Frontal cortex (tissue), 4 donors: Measurements from ENCODE around the gene GLYATL2. TPM values are rescaled to one million over a fixed set of nuclear protein-coding genes. Genes with fewer than 3 reads are reported as not detected.

Experiments used
- DNase-seq, 2 donors: peaks; one replicate each; pipeline ENCODE4 v3.0.0; 2012; ENCODE audit warnings: low spot score in 2 of 2
- FAIRE-seq: peaks from 2 replicates; lab custom pipeline; 2012; peaks lifted over from hg19 to GRCh38; lab: Jason Lieb, UNC
- total RNA-seq: library from RNA; depleted of rRNA; stranded (reverse); fragments of >200 nt; gene quantifications from one replicate; pipeline ENCODE4 v1.2.3, GENCODE V29; 2014
- donor health status: control.
- donor health status: control.
- donor health status: control.

The GLYATL2 gene
- 1.2 TPM for total RNA-seq

DNA sequence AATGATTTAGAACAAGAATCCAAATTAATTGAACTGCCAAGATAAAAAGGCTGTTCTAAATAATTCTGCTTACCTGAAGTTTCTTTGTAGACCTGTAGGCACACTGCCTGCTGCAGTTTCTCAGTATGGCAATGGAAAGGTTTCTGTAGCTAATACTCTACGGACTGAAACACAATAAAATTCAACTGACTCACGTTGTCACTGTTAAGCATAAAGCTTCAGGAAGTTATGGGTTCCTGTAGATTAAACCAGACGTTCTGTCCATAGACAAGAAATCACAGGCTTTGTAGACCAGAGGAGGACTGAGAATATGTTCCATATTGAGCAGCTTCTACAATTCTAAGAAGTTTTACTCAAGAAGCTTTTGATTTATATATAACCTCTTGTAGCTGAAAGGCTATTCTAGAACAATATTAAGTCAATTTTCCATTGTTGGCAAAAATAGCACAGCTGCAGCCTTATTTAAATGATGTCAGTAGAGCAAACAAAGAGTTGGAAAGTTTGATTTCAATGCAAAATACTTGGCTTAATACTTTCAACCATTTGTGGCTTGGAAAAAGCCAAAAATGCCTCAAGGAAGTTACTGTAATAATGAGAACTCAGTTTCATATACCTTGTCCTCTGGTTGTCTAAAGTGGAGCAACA is at the start of gene GLYATL2:
Gene GLYATL2, minus strand, starts transcription at position 344 of the 645 bp plus-strand sequence. CDS start 5,092 bp downstream, outside the sequence.
- no peak for FAIRE-seq
- DNase-seq, result no peak

GRCh38 chr11:58893899-58894298 is 49.4 kb upstream of the GLYATL2 start:
- no peak for DNase-seq
- no peak for FAIRE-seq

DNA sequence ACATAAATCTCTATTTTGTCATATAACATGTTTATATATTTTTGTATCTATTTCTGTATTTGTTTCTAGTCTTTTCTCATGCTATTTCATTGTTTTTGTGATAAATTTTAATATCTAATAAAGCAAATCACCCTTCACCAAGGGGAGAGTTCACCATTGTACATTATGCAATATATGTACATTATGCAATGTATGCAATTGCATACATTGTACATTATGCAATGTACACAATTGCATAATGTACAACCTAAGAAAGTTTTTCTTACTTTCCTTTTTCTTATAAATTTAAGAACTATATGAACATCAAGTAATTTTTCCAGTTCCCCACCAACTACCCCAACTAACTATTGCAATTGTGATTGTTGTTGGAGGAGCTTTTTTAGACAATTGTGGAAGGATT is 44.1 kb upstream of the GLYATL2 start:
- FAIRE-seq (no peak), DNase-seq (no peak)

DNA sequence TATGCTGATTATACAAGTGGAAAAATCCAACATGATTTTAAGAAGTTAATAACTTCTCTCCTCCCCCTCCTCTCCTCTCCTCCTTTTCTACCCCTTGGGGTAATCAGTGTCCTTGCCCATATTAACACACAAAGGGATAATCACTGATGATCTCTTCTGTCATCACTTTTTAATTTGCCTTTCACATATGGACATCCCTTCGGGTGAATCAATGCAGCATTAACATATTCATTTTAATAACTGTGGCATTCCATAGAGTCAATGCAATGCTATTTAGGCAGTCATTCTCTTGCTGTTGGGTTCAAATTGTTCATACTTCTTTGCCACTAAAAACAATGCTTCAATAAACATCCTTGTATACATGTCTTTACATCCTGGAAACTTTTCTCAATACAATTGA is 42.9 kb upstream of the GLYATL2 start:
- DNase-seq (no peak), FAIRE-seq (no peak)

DNA sequence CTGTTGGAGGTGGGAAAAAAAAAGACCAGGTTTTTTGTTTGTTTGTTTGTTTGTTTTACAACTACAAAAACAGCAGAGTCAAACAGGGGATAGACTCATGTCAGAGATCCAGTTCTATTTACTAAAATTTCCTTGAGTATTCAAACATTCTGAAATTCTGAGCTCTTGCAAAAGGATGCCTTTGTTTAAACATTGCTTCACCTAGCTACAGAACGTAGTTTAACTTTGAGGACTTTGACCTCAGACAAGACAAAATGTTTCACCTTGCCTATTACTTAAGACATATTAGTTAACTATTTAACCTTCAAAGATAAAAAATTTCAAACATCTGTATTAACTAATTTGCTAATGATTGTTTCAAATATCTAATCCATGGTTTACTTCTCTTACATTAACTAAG is 36.1 kb upstream of the GLYATL2 start:
- FAIRE-seq, result peak; percentile 31
- no peak for DNase-seq

GRCh38 chr11:58880166-58880565 is 35.7 kb upstream of the GLYATL2 start:
- FAIRE-seq, result no peak
- no peak for DNase-seq

- FAIRE-seq, result no peak
- DNase-seq, result no peak
Measured at GRCh38 chr11:58867556-58867955, 23.1 kb upstream of the GLYATL2 start.

GRCh38 chr11:58866788-58867187 is 22.3 kb upstream of the GLYATL2 start:
- FAIRE-seq (no peak), DNase-seq (no peak)

DNA sequence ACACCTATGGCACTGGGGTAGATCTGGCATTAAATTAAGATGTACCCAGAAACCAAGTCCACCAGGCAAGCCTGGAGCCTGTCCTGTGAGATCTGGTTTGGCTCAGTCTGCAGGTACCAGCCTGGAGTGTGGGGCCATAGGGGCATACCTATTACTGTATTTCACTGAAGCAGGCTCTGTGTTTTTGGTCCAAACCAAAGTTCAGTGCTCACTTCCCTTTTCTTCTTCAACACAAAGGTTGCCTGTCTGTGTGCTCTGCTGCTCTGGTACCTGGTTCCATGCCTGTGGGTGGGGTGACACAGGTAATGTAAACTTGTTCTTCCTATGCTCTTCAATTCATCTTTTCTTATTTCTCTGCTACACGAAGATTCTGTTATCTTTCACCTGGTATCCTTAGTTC is 19.8 kb upstream of the GLYATL2 start:
- DNase-seq (no peak), FAIRE-seq (no peak)

DNA sequence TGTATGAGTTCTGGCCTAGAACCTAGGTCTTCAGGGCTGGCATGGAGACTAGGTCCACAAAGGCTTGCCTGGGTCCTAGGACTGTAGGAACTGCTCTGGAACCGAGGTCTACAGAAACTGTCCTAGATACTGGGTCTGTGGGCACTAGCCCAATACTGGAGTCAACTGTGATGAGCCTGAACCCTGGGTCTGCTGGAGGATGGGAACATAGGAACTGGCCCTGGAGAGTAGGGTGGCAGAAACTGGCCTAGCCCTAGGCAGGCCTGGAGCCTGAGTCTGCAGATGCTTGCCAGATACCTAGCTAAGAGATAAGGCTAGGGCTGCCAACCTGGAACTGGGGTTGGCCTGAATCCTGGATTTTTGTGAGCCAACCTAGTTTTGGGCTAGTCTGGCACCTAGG is 19.2 kb upstream of the GLYATL2 start:
- FAIRE-seq (no peak), DNase-seq (no peak)

- no peak for FAIRE-seq
- no peak for DNase-seq
Measured at GRCh38 chr11:58861533-58861932, 17.0 kb upstream of the GLYATL2 start.

- FAIRE-seq (no peak), DNase-seq (no peak)
Measured at GRCh38 chr11:58856806-58857205, 12.3 kb upstream of the GLYATL2 start.

- no peak for FAIRE-seq
Measured at GRCh38 chr11:58845386-58845785, 882 bp upstream of the GLYATL2 start.

GRCh38 chr11:58837707-58838388 is 6.7 kb downstream of the GLYATL2 start:
- FAIRE-seq (no peak), DNase-seq (no peak)

More at GRCh38 chr11:58845386-58845785, 882 bp upstream of the GLYATL2 start:
- no peak for DNase-seq

DNA sequence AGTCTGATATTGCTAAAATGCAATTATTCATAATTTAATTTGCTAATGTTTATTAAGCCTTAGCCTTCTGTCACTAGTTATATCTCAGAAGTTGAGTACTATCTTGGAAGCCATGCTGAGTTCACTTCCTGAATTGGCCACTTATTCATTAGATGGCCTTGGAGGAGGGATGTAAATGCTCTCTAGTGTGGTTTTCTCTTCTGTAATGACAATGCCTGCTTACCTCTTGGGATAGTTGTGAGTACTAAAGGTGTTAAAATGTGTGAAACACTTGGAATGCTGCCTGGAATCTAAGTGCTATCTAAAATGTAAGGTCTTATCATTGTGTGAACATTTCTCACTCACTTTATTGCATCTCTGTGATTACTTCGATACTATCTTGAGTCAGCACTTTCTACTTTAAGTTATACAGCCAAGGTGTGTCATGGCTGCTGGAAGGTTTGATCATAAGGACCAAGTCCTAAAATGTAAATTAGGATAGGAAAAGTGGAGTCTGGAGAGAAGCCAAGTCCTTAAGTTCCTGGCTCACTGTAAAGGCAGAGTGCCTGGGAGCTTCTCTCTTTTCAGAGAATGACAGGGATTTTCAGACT is 12.4 kb downstream of the GLYATL2 start:
- no peak for DNase-seq
- no peak for FAIRE-seq

DNA sequence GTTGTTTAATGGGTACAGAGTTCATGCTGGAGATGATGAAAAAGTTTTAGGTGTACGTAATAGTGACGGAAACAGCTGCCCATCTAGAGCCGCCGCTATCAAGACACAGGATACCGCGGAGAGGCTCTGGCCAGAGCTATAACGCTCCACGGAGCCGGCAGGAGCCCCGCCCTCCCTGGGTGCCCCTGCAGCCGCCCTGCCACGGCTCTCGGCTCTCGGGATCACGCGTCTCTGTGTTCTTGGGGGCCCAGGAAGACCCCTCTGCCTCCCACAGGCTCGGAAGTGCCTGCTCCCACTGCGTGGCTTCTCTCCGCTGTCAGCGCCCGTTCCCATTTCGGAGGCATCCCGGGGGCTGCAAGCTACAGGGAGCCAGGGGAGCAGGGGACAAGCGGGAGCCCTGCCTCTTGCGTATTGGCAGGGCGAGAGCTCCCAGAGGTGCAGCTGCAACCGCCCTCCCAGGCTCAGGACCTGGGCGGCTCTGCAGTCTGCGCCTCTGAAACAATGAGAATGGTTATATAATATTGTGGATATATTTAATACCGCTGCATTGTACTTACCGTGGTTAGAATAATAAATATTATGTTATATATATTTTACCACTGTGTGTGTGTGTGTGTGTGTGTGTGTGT is 13.7 kb downstream of the GLYATL2 start:
- DNase-seq (no peak), FAIRE-seq (no peak)

DNA sequence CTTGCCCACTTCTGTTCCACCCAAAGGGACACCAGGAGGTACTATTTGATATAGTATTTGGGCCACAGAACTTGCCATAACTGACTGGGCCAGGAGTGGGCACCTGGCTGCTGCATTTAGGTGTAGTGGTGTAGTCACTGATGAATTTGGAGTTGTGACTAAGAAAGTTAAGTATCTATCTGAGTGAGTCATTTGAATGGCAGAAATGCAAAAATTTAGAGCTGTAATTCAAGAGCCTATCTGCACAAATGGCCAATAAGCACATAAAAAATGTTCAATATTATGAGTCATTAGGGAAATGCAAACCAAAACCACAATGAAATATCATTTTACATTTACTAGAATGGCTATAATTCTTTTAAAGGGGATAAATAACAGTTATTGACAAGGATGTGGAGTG is 14.7 kb downstream of the GLYATL2 start:
- FAIRE-seq (no peak), DNase-seq (no peak)

DNA sequence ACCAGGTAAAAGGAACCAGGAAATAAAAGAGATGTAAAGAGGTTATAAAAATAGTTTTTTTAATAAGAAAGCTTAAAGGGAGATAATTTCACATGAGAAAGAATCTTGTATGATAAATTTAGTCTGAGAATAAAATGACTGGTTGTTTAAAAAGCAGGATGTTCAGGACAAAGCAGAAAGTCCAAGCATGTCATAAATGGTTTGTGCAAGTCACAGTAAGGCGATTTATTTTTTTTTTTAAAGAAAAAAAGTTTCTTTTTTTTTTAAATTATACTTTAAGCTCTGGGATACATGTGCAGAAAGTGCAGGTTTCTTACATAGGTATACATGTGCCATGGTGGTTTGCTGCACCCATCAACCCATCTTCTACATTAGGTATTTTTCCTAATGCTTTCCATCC is 30.8 kb downstream of the GLYATL2 start:
- DNase-seq (no peak), FAIRE-seq (no peak)

- FAIRE-seq (no peak), DNase-seq (no peak)
Measured at GRCh38 chr11:58811499-58811898, 33.0 kb downstream of the GLYATL2 start.

- FAIRE-seq (no peak), DNase-seq (no peak)
Measured at GRCh38 chr11:58807343-58807742, 37.2 kb downstream of the GLYATL2 start.

- DNase-seq (no peak), FAIRE-seq (no peak)
Measured at GRCh38 chr11:58805065-58805464, 39.4 kb downstream of the GLYATL2 start.
